ENCODE measurements around the gene CNTN5. TPM values are rescaled to one million over a fixed set of nuclear protein-coding genes. Genes with fewer than 3 reads are reported as not detected.

CNTN5 gene
- total RNA-seq, 2 experiments from 2014 or later, result not detected

- no peak overlapping the region for H3K27ac Mint-ChIP-seq
- CTCF ChIA-PET, result no interaction called here
- intact Hi-C loops (cut with micrococcal nuclease), result no loop called here
- DNase-seq, result no peak
- TF ChIP-seq CTCF (IDR thresholded peaks at IDR 0.05), result no peak
- POLR2A ChIA-PET, result no interaction called here
- H3K9me3 Mint-ChIP-seq, result peaks cover 12% of the 10 kb centered on the region
- no peaks in the 10 kb centered on the region for H3K27me3 Mint-ChIP-seq
- no peak overlapping the region for H3K4me3 Mint-ChIP-seq
- no peaks in the 10 kb centered on the region for H3K36me3 Mint-ChIP-seq (ENCODE audit: low read depth)
- H3K4me1 Mint-ChIP-seq (ENCODE audit: low read depth), result no peaks in the 10 kb centered on the region
- ATAC-seq, result no peak
Measured at GRCh38 chr11:99670067-99670676, 649.4 kb downstream of the CNTN5 start.

GRCh38 chr11:99671808-99672409 lies 651.2 kb downstream of the CNTN5 start:
- ATAC-seq, result no peak
- ChIA-PET CTCF (no interaction called here), POLR2A (interaction anchor here (0.7 kb wide), 1 partner anchor 1752 kb away, joined by 3 read pairs; no protein-coding TSS in a partner anchor)
- no peak for DNase-seq
- Mint-ChIP-seq H3K36me3 (ENCODE audit: low read depth) (no peaks in the 10 kb centered on the region), H3K9me3 (peaks cover 11% of the 10 kb centered on the region), H3K4me1 (ENCODE audit: low read depth) (no peaks in the 10 kb centered on the region), H3K4me3 (no peak overlapping the region), H3K27me3 (no peaks in the 10 kb centered on the region), H3K27ac (no peak overlapping the region)
- intact Hi-C loops (cut with micrococcal nuclease), result no loop called here
- TF ChIP-seq CTCF (IDR thresholded peaks at IDR 0.05), result no peak

- ChIA-PET CTCF (no interaction called here), POLR2A (no interaction called here)
- no peak for TF ChIP-seq CTCF (IDR thresholded peaks at IDR 0.05)
- DNase-seq (no peak), ATAC-seq (no peak)
- Mint-ChIP-seq H3K27me3 (no peaks in the 10 kb centered on the region), H3K4me1 (ENCODE audit: low read depth) (no peaks in the 10 kb centered on the region), H3K4me3 (no peak overlapping the region), H3K36me3 (ENCODE audit: low read depth) (no peaks in the 10 kb centered on the region), H3K27ac (no peak overlapping the region), H3K9me3 (peaks cover 4% of the 10 kb centered on the region)
- intact Hi-C loops (cut with micrococcal nuclease), result no loop called here
Measured at GRCh38 chr11:99676292-99676691, 655.5 kb downstream of the CNTN5 start.

GRCh38 chr11:99682171-99682570 lies 661.4 kb downstream of the CNTN5 start:
- Mint-ChIP-seq H3K36me3 (ENCODE audit: low read depth) (no peaks in the 10 kb centered on the region), H3K4me3 (no peak overlapping the region), H3K27me3 (no peaks in the 10 kb centered on the region), H3K9me3 (peaks cover 8% of the 10 kb centered on the region), H3K4me1 (ENCODE audit: low read depth) (no peaks in the 10 kb centered on the region), H3K27ac (no peak overlapping the region)
- no peak for DNase-seq
- intact Hi-C loops (cut with micrococcal nuclease), result no loop called here
- ATAC-seq, result no peak
- ChIA-PET POLR2A (no interaction called here), CTCF (no interaction called here)
- no peak for TF ChIP-seq CTCF (IDR thresholded peaks at IDR 0.05)

GRCh38 chr11:99682646-99683045 lies 661.9 kb downstream of the CNTN5 start:
- H3K4me1 Mint-ChIP-seq (ENCODE audit: low read depth), result no peaks in the 10 kb centered on the region
- ChIA-PET CTCF (no interaction called here), POLR2A (no interaction called here)
- peaks cover 8% of the 10 kb centered on the region for H3K9me3 Mint-ChIP-seq
- no peak for TF ChIP-seq CTCF (IDR thresholded peaks at IDR 0.05)
- DNase-seq (no peak), ATAC-seq (no peak)
- no peak overlapping the region for H3K4me3 Mint-ChIP-seq
- H3K27me3 Mint-ChIP-seq, result no peaks in the 10 kb centered on the region
- no peak overlapping the region for H3K27ac Mint-ChIP-seq
- intact Hi-C loops (cut with micrococcal nuclease), result no loop called here
- no peaks in the 10 kb centered on the region for H3K36me3 Mint-ChIP-seq (ENCODE audit: low read depth)

All from activated CD8-positive, alpha-beta T cell treated with anti-CD3 and anti-CD28 coated beads for 36 hours (primary cell).